ENCODE measurements around the gene MPHOSPH10.

DNA sequence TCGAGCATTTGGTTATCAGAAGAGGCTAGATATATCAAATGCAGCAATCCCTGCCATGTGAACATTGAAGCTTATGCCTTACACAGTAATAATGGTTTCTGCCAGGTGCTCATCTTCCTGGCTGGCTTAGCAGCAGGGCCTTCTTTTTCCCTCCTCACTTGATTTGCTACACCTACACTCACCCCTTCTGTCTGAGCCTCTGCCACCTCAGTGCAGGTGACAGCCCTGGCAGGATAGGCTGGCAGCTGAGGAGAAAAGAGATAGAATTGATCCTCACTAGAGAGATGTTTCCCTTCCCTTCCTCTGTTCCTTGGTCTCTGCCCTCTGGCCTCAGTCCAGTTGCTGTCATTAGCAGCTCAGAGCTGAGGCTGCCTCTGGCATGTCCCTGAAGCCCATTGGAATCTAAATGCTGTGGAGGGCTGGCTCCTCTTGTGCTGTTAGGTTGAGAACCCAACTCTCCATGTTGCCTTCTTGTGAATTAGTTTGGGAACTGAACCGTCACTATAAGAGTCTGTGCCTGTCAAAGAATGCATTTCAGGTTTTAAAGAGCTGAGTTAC is 18.2 kb downstream of the MPHOSPH10 start:
- TF ChIP-seq TAF1 (IDR thresholded peaks at IDR 0.05; ENCODE audit: borderline replicate concordance, insufficient read depth, low read length) (no peak), POLR2AphosphoS5 (IDR thresholded peaks at IDR 0.05; ENCODE audit: low read depth, low read length) (no peak), SIN3A (IDR thresholded peaks at IDR 0.05; ENCODE audit: borderline replicate concordance, insufficient read depth, low read length) (no peak)
- TF ChIP-seq, protein P1, sequence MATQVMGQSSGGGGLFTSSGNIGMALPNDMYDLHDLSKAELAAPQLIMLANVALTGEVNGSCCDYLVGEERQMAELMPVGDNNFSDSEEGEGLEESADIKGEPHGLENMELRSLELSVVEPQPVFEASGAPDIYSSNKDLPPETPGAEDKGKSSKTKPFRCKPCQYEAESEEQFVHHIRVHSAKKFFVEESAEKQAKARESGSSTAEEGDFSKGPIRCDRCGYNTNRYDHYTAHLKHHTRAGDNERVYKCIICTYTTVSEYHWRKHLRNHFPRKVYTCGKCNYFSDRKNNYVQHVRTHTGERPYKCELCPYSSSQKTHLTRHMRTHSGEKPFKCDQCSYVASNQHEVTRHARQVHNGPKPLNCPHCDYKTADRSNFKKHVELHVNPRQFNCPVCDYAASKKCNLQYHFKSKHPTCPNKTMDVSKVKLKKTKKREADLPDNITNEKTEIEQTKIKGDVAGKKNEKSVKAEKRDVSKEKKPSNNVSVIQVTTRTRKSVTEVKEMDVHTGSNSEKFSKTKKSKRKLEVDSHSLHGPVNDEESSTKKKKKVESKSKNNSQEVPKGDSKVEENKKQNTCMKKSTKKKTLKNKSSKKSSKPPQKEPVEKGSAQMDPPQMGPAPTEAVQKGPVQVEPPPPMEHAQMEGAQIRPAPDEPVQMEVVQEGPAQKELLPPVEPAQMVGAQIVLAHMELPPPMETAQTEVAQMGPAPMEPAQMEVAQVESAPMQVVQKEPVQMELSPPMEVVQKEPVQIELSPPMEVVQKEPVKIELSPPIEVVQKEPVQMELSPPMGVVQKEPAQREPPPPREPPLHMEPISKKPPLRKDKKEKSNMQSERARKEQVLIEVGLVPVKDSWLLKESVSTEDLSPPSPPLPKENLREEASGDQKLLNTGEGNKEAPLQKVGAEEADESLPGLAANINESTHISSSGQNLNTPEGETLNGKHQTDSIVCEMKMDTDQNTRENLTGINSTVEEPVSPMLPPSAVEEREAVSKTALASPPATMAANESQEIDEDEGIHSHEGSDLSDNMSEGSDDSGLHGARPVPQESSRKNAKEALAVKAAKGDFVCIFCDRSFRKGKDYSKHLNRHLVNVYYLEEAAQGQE (IDR thresholded peaks at IDR 0.05; ENCODE audit: insufficient read depth in 1 of 2, low read depth in 2 of 2, low read length in 2 of 2): no peak
